Keratinocyte (primary cell): ENCODE results near the gene SLC5A5. TPM values are rescaled to one million over a fixed set of nuclear protein-coding genes. Genes with fewer than 3 reads are reported as not detected.

Experiments
- DNase-seq: peaks from one replicate; pipeline ENCODE4 v3.0.0-alpha.2; 2011; ENCODE audit warnings: low read depth, missing footprints, low spot score
- FAIRE-seq: peaks from 2 replicates; lab custom pipeline; 2011; peaks lifted over from hg19 to GRCh38; lab: Jason Lieb, UNC
- H2AFZ ChIP-seq: 2 replicates; pipeline ENCODE4 v1.6.0; 2012; ENCODE audit warnings: low read length, control low read depth, inconsistent platforms; ENCODE audit not compliant: control insufficient read depth
- H3K27ac ChIP-seq: 2 replicates; pipeline ENCODE4 v1.5.1; 2011; ENCODE audit warnings: low read length; ENCODE audit not compliant: control insufficient read depth, insufficient read depth
- H3K27me3 ChIP-seq: 3 replicates; pipeline ENCODE4 v1.6.0; 2011; ENCODE audit warnings: low read length; ENCODE audit not compliant: control insufficient read depth, insufficient read depth; ENCODE audit errors: extremely low read depth
- H3K36me3 ChIP-seq, 2 experiments: 2 replicates in 1 of 2; 3 replicates in 1 of 2; pipeline ENCODE4 v1.5.1; 2011; ENCODE audit warnings: low read length in 2 of 2, mild to moderate bottlenecking in 1 of 2; ENCODE audit not compliant: control insufficient read depth in 2 of 2, insufficient read depth in 2 of 2; ENCODE audit errors: extremely low read depth in 1 of 2
- H3K4me1 ChIP-seq: 3 replicates; pipeline ENCODE4 v1.5.1; 2011; ENCODE audit warnings: low read length; ENCODE audit not compliant: control insufficient read depth, insufficient read depth; ENCODE audit errors: extremely low read depth
- H3K4me2 ChIP-seq: 3 replicates; pipeline ENCODE4 v1.6.0; 2011; ENCODE audit warnings: low read depth, low read length; ENCODE audit not compliant: control insufficient read depth, insufficient read depth; ENCODE audit errors: extremely low read depth
- H3K4me3 ChIP-seq, 3 experiments: fragments of 200-600 bp in 1 of 3; sonication (generic) in 1 of 3; 2 replicates in 2 of 3; 3 replicates in 1 of 3; pipeline ENCODE4 v1.5.1; 2011 to 2016; ENCODE audit warnings: low read length in 3 of 3, mild to moderate bottlenecking in 3 of 3, control low read depth in 2 of 3, inconsistent platforms in 1 of 3, low read depth in 1 of 3, mixed read lengths in 1 of 3, mixed run types in 1 of 3, moderate library complexity in 1 of 3; ENCODE audit not compliant: control insufficient read depth in 2 of 3, insufficient read depth in 2 of 3; ENCODE audit errors: extremely low read depth in 1 of 3
- H3K79me2 ChIP-seq: 2 replicates; pipeline ENCODE4 v1.6.0; 2012; ENCODE audit warnings: low read length; ENCODE audit not compliant: control insufficient read depth, insufficient read depth
- H3K9ac ChIP-seq: 3 replicates; pipeline ENCODE4 v1.6.0; 2011; ENCODE audit warnings: low read length; ENCODE audit not compliant: control insufficient read depth, insufficient read depth; ENCODE audit errors: extremely low read depth
- H3K9me1 ChIP-seq: 3 replicates; pipeline ENCODE4 v1.6.0; 2011; ENCODE audit warnings: low read length; ENCODE audit not compliant: control insufficient read depth, insufficient read depth; ENCODE audit errors: extremely low read depth
- H3K9me3 ChIP-seq: 2 replicates; pipeline ENCODE4 v1.5.1; 2012; ENCODE audit warnings: low read depth, low read length; ENCODE audit not compliant: control insufficient read depth
- H4K20me1 ChIP-seq: 3 replicates; pipeline ENCODE4 v1.6.0; 2011; ENCODE audit warnings: low read length; ENCODE audit not compliant: control insufficient read depth, insufficient read depth; ENCODE audit errors: extremely low read depth
- CTCF ChIP-seq, 3 experiments: IDR thresholded peaks in 1 of 3; conservative IDR thresholded peaks in 1 of 3; optimal IDR thresholded peaks in 1 of 3; 2 replicates in 2 of 3; 3 replicates in 1 of 3; pipeline versions ENCODE3 to v1.5.1; 2011; ENCODE audit warnings: low read length in 3 of 3, mild to moderate bottlenecking in 3 of 3, moderate library complexity in 2 of 3, control low read depth in 1 of 3, inconsistent platforms in 1 of 3; ENCODE audit not compliant: insufficient read depth in 2 of 3; ENCODE audit errors: extremely low read depth in 1 of 3
- EZH2 ChIP-seq: IDR thresholded peaks from one replicate; pipeline ENCODE4 v1.6.1; 2012; ENCODE audit warnings: inconsistent platforms, mild to moderate bottlenecking, low read length, moderate library complexity
- dilution Hi-C: fragments of 300-500 bp; cut with MboI; formaldehyde crosslinking; loops from one replicate; pipeline ENCODE4 v1.7.0; 2020; ENCODE audit warnings: low sequenced_read_pairs; ENCODE audit not compliant: extremely low pct_ligation_motif_present
- polyA plus RNA-seq, 5 experiments: library from polyadenylated mRNA; depleted of rRNA in 3 of 5; stranded (reverse) in 3 of 5; stranded (forward) in 1 of 5; unstranded in 1 of 5; fragments of >200 nt; gene quantifications; 1 replicate in 1 of 5; 2 replicates in 3 of 5; 3 replicates in 1 of 5; pipeline versions ENCODE4 v1.2.1 to v1.2.3, GENCODE V29; 2011 to 2012; ENCODE audit warnings: missing spikeins in 2 of 5, low read depth in 1 of 5, low replicate concordance in 1 of 5

Gene SLC5A5
- polyA plus RNA-seq, 1 donor (not counting 4 experiments of a cell fraction or from before 2014, with no cell fraction given), result not detected

DNA sequence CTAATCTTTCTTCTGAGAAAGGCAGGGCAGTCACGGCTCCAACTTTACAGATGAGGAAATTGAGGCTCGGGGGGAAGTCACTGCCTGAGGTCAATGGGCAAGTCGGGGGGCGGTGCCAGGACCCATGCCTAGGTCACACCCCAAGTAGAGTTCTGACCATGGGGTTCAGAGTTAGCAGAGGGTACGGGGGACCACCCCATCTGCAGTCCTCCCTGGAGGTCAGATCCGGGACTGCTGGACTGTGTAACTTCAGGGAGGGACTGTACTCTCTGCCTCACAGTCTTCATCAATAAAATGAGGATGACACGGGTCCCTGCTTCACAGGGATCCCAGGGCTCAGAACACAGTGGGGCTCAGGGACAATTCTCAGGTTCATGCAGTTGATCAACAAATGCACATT, 7.7 kb downstream of the SLC5A5 start:
- Histone ChIP-seq H3K27ac (no peak overlapping the region), H3K9me3 (no peaks in the 10 kb centered on the region), H4K20me1 (no peaks in the 10 kb centered on the region), H3K36me3 (no peaks in the 10 kb centered on the region), H3K9me1 (no peaks in the 10 kb centered on the region), H3K4me3 (no peak overlapping the region), H3K4me1 (no peaks in the 10 kb centered on the region), H3K27me3 (no peaks in the 10 kb centered on the region), H3K79me2 (no peaks in the 10 kb centered on the region), H3K4me2 (no peak overlapping the region), H2AFZ (no peak overlapping the region), H3K9ac (no peak overlapping the region)
- DNase-seq (no peak), FAIRE-seq (no peak)
- dilution Hi-C loops, result no loop called here
- no peak for TF ChIP-seq CTCF (optimal IDR thresholded peaks at IDR 0.05 in 1 of 3, IDR thresholded peaks at IDR 0.05 in 1 of 3, conservative IDR thresholded peaks at IDR 0.05 in 1 of 3; ENCODE audit: extremely low read depth in 1 of 3, insufficient read depth in 2 of 3, low read length in 3 of 3)
- TF ChIP-seq EZH2, result no peak

- no peaks in the 10 kb centered on the region for H3K36me3 ChIP-seq
- H3K27ac ChIP-seq, result no peak overlapping the region
- H3K9me1 ChIP-seq, result no peaks in the 10 kb centered on the region
- no peak for FAIRE-seq
- H3K27me3 ChIP-seq, result no peaks in the 10 kb centered on the region
- H3K4me1 ChIP-seq, result no peaks in the 10 kb centered on the region
- no peaks in the 10 kb centered on the region for H3K9me3 ChIP-seq
- H3K79me2 ChIP-seq, result no peaks in the 10 kb centered on the region
- TF ChIP-seq CTCF (optimal IDR thresholded peaks at IDR 0.05 in 1 of 3, IDR thresholded peaks at IDR 0.05 in 1 of 3, conservative IDR thresholded peaks at IDR 0.05 in 1 of 3; ENCODE audit: extremely low read depth in 1 of 3, insufficient read depth in 2 of 3, low read length in 3 of 3), result no peak
- TF ChIP-seq EZH2, result no peak
- dilution Hi-C loops, result no loop called here
- H2AFZ ChIP-seq, result no peak overlapping the region
- no peak overlapping the region for H3K4me2 ChIP-seq
- H3K9ac ChIP-seq, result no peak overlapping the region
- H3K4me3 ChIP-seq, result no peak overlapping the region
- no peak for DNase-seq
- no peaks in the 10 kb centered on the region for H4K20me1 ChIP-seq
Measured at GRCh38 chr19:17881701-17882100, 10.0 kb downstream of the SLC5A5 start.
